ENCODE results near the gene ZNF689.
A peak's percentile ranks its signal among the peaks of the same experiment; 100 is the strongest.

The ZNF689 gene

GRCh38 chr16:30609926-30610839 is at the start of gene ZNF689 (continued):
- TF ChIP-seq, protein P1, sequence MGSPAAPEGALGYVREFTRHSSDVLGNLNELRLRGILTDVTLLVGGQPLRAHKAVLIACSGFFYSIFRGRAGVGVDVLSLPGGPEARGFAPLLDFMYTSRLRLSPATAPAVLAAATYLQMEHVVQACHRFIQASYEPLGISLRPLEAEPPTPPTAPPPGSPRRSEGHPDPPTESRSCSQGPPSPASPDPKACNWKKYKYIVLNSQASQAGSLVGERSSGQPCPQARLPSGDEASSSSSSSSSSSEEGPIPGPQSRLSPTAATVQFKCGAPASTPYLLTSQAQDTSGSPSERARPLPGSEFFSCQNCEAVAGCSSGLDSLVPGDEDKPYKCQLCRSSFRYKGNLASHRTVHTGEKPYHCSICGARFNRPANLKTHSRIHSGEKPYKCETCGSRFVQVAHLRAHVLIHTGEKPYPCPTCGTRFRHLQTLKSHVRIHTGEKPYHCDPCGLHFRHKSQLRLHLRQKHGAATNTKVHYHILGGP (tag by site-specific recombination; IDR thresholded peaks at IDR 0.05): no peak
- TF ChIP-seq ZNF302 (tag by site-specific recombination; IDR thresholded peaks at IDR 0.05; ENCODE audit: low read depth) (no peak), OVOL3 (tag by site-specific recombination; IDR thresholded peaks at IDR 0.05) (peak; percentile 100), ZNF112 (tag by site-specific recombination; IDR thresholded peaks at IDR 0.05) (no peak), ZNF610 (tag by site-specific recombination; IDR thresholded peaks at IDR 0.05; ENCODE audit: borderline replicate concordance) (peak; percentile 60), ZNF76 (tag by site-specific recombination; IDR thresholded peaks at IDR 0.05; ENCODE audit: borderline replicate concordance, low read depth) (peak; percentile 81), ZFP69B (tag by site-specific recombination; IDR thresholded peaks at IDR 0.05) (peak; percentile 40; the same call in 1 of the 2 replicates), ZNF18 (tag by site-specific recombination; IDR thresholded peaks at IDR 0.05) (peak; percentile 55), KLF8 (tag by site-specific recombination; IDR thresholded peaks at IDR 0.05) (peak; percentile 68), ZNF792 (tag by site-specific recombination; IDR thresholded peaks at IDR 0.05) (peak; percentile 75), ZBTB21 (tag by site-specific recombination; IDR thresholded peaks at IDR 0.05) (peak; percentile 44; the same call in 1 of the 2 replicates), ZSCAN30 (tag by site-specific recombination; IDR thresholded peaks at IDR 0.05) (peak; percentile 74), GLIS2 (tag by site-specific recombination; IDR thresholded peaks at IDR 0.05) (peak; percentile 63), ZNF157 (tag by site-specific recombination; IDR thresholded peaks at IDR 0.05) (peak; percentile 26), ZNF335 (tag by site-specific recombination; conservative IDR thresholded peaks at IDR 0.05) (peak; percentile 99), ZXDB (tag by site-specific recombination; IDR thresholded peaks at IDR 0.05) (peak; percentile 95), ZNF362 (tag by site-specific recombination; IDR thresholded peaks at IDR 0.05) (peak; percentile 100), SETDB1 (IDR thresholded peaks at IDR 0.05; ENCODE audit: insufficient read length, low read length) (no peak), ZNF214 (tag by site-specific recombination; IDR thresholded peaks at IDR 0.05; ENCODE audit: borderline replicate concordance) (no peak), ZNF670 (tag by site-specific recombination; IDR thresholded peaks at IDR 0.05; ENCODE audit: low read depth) (no peak), KLF16 (tag by site-specific recombination; IDR thresholded peaks at IDR 0.05) (peak; percentile 50; the same call in 1 of the 2 replicates), SP2 (tag by site-specific recombination; IDR thresholded peaks at IDR 0.05) (peak; percentile 99), ZSCAN23 (tag by site-specific recombination; IDR thresholded peaks at IDR 0.05) (0 out of 2 replicates have a peak, but pooled peaks have one; percentile 35)
- TF ChIP-seq, protein P2, sequence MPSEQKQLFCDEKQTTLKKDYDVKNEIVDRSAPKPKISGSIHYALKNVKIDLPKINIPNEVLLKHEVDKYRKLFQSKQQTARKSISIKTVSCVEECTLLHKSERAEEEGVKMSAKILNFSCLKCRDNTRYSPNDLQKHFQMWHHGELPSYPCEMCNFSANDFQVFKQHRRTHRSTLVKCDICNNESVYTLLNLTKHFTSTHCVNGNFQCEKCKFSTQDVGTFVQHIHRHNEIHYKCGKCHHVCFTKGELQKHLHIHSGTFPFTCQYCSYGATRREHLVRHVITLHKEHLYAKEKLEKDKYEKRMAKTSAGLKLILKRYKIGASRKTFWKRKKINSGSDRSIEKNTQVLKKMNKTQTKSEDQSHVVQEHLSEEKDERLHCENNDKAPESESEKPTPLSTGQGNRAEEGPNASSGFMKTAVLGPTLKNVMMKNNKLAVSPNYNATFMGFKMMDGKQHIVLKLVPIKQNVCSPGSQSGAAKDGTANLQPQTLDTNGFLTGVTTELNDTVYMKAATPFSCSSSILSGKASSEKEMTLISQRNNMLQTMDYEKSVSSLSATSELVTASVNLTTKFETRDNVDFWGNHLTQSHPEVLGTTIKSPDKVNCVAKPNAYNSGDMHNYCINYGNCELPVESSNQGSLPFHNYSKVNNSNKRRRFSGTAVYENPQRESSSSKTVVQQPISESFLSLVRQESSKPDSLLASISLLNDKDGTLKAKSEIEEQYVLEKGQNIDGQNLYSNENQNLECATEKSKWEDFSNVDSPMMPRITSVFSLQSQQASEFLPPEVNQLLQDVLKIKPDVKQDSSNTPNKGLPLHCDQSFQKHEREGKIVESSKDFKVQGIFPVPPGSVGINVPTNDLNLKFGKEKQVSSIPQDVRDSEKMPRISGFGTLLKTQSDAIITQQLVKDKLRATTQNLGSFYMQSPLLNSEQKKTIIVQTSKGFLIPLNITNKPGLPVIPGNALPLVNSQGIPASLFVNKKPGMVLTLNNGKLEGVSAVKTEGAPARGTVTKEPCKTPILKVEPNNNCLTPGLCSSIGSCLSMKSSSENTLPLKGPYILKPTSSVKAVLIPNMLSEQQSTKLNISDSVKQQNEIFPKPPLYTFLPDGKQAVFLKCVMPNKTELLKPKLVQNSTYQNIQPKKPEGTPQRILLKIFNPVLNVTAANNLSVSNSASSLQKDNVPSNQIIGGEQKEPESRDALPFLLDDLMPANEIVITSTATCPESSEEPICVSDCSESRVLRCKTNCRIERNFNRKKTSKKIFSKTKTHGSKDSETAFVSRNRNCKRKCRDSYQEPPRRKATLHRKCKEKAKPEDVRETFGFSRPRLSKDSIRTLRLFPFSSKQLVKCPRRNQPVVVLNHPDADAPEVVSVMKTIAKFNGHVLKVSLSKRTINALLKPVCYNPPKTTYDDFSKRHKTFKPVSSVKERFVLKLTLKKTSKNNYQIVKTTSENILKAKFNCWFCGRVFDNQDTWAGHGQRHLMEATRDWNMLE (tag by site-specific recombination; conservative IDR thresholded peaks at IDR 0.05; ENCODE audit: low read depth): peak; percentile 92
- TF ChIP-seq, protein P3, sequence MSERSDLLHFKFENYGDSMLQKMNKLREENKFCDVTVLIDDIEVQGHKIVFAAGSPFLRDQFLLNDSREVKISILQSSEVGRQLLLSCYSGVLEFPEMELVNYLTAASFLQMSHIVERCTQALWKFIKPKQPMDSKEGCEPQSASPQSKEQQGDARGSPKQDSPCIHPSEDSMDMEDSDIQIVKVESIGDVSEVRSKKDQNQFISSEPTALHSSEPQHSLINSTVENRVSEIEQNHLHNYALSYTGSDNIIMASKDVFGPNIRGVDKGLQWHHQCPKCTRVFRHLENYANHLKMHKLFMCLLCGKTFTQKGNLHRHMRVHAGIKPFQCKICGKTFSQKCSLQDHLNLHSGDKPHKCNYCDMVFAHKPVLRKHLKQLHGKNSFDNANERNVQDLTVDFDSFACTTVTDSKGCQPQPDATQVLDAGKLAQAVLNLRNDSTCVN (tag by site-specific recombination; optimal IDR thresholded peaks at IDR 0.05): peak; percentile 54
- TF ChIP-seq, protein P4, sequence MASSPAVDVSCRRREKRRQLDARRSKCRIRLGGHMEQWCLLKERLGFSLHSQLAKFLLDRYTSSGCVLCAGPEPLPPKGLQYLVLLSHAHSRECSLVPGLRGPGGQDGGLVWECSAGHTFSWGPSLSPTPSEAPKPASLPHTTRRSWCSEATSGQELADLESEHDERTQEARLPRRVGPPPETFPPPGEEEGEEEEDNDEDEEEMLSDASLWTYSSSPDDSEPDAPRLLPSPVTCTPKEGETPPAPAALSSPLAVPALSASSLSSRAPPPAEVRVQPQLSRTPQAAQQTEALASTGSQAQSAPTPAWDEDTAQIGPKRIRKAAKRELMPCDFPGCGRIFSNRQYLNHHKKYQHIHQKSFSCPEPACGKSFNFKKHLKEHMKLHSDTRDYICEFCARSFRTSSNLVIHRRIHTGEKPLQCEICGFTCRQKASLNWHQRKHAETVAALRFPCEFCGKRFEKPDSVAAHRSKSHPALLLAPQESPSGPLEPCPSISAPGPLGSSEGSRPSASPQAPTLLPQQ (tag by site-specific recombination; IDR thresholded peaks at IDR 0.05): peak; percentile 66; the same call in 1 of the 2 replicates

Data from HEK293 (cell line).